ENCODE measurements around the gene TF. TPM values are rescaled to one million over a fixed set of nuclear protein-coding genes. Genes with fewer than 3 reads are reported as not detected.

Gene TF
- total RNA-seq, 1 donor from 2014 or later, result under 0.01 TPM

DNA sequence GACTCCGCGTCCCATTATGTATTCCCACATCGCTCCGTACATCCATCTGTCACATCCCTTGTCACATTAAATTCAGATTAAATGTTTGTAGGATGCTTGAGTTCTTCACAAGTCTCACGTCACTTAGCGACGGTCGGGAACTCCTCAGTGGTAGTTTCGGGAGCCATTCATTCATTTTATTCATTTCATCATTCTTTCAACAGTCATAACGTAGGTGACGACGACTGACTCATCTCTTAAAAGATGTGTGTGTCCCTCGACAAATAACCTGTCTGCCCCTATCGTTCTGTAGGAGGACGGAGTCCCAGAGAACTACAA, 59.1 kb downstream of the TF start:
- H3K4me3 ChIP-seq (ENCODE audit: low read depth, low read length), result peak overlapping the region; percentile 71
- no peak for DNase-seq (ENCODE audit: low read depth)
- TF ChIP-seq, protein P1, sequence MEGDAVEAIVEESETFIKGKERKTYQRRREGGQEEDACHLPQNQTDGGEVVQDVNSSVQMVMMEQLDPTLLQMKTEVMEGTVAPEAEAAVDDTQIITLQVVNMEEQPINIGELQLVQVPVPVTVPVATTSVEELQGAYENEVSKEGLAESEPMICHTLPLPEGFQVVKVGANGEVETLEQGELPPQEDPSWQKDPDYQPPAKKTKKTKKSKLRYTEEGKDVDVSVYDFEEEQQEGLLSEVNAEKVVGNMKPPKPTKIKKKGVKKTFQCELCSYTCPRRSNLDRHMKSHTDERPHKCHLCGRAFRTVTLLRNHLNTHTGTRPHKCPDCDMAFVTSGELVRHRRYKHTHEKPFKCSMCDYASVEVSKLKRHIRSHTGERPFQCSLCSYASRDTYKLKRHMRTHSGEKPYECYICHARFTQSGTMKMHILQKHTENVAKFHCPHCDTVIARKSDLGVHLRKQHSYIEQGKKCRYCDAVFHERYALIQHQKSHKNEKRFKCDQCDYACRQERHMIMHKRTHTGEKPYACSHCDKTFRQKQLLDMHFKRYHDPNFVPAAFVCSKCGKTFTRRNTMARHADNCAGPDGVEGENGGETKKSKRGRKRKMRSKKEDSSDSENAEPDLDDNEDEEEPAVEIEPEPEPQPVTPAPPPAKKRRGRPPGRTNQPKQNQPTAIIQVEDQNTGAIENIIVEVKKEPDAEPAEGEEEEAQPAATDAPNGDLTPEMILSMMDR (IDR thresholded peaks at IDR 0.05; ENCODE audit: insufficient read depth, low read length, poor library complexity, severe bottlenecking), result no peak
- no peaks in the 10 kb centered on the region for H3K36me3 ChIP-seq (ENCODE audit: control insufficient read depth, insufficient read depth, low read length)
- H3K27me3 ChIP-seq (ENCODE audit: control insufficient read depth, insufficient read depth, low read length), result no peaks in the 10 kb centered on the region

DNA sequence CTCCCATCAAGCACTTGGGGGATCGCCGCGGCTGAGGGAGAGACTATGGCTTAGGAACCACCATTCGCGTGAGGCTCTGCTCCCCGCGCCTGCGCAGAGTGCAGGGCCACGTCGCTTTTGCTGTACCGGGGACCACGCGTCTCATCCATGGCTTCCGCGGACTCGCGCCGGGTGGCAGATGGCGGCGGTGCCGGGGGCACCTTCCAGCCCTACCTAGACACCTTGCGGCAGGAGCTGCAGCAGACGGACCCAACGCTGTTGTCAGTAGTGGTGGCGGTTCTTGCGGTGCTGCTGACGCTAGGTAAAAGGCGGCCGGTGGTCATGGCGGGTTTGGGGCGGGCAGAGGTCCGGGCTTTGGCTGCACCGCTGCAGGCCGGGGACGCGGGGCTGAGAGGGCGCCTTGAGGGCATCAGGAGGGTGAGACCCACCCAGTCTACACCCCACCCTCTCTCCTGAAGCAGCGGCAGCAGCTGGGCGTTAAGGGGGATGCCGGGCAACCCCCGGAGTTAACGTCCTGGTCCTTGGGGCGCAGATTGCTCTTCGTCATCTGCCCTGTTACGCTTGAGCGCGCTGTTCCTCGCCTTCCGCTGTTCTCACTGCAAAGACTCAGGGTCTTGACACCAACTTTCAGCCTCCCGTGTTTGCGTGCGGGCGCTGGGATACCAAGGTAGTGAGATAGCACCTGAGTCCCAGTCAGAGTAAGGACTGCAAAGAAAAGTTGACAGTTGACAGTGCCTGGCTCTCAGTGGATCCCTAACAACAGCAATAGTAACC, 59.7 kb downstream of the TF start, which contains the start of gene SRPRB:
Gene SRPRB, plus strand, starts transcription at position 114 of the 774 bp plus-strand sequence. Its CDS starts 34 bp downstream, at position 148.
- Histone ChIP-seq H3K36me3 (ENCODE audit: control insufficient read depth, insufficient read depth, low read length) (no peaks in the 10 kb centered on the region), H3K27me3 (ENCODE audit: control insufficient read depth, insufficient read depth, low read length) (no peaks in the 10 kb centered on the region), H3K4me3 (ENCODE audit: low read depth, low read length) (peak within 1 kb of the TSS; percentile 71)
- DNase-seq (ENCODE audit: low read depth), result peak; percentile 79
- TF ChIP-seq, protein P1 (IDR thresholded peaks at IDR 0.05; ENCODE audit: insufficient read depth, low read length, poor library complexity, severe bottlenecking), result no peak

DNA sequence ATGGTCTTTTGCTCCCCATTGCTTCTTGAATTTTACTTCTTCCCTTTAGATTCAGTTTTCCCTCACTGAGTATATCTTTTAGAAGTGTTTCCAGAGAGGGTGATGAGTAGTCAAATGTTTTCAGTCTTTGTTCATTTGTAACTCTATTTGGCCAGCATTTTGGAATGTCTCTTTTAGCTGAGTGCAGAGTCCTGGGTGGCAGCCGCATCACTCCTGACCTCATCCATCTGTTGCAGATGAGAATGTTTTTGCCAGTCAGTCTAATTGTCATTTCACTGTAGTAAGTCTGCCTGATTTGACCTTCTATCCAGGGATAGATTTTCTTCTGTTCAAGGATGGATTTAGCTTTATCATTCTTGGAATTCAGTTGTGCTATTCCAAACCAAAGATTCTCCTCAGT, 66.7 kb downstream of the TF start:
- no peak overlapping the region for H3K4me3 ChIP-seq (ENCODE audit: low read depth, low read length)
- no peaks in the 10 kb centered on the region for H3K27me3 ChIP-seq (ENCODE audit: control insufficient read depth, insufficient read depth, low read length)
- DNase-seq (ENCODE audit: low read depth), result no peak
- no peaks in the 10 kb centered on the region for H3K36me3 ChIP-seq (ENCODE audit: control insufficient read depth, insufficient read depth, low read length)
- TF ChIP-seq, protein P1 (IDR thresholded peaks at IDR 0.05; ENCODE audit: insufficient read depth, low read length, poor library complexity, severe bottlenecking), result no peak

DNA sequence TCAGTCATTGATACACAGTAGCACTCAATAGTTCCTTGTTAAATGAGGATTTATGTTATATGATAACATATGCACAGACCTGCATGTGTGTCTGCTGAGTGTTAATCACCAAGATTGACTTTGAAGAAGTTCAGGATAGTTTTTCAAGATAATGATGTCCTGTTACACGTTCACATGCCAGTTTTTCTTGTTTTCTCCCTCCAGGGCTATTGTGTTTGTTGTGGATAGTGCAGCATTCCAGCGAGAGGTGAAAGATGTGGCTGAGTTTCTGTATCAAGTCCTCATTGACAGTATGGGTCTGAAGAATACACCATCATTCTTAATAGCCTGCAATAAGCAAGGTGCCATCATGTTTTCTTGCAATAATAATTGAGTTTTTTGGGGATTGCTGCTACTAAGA, 69.2 kb downstream of the TF start:
- H3K4me3 ChIP-seq (ENCODE audit: low read depth, low read length), result no peak overlapping the region
- no peak for DNase-seq (ENCODE audit: low read depth)
- TF ChIP-seq, protein P1 (IDR thresholded peaks at IDR 0.05; ENCODE audit: insufficient read depth, low read length, poor library complexity, severe bottlenecking), result no peak
- H3K27me3 ChIP-seq (ENCODE audit: control insufficient read depth, insufficient read depth, low read length), result no peaks in the 10 kb centered on the region
- no peaks in the 10 kb centered on the region for H3K36me3 ChIP-seq (ENCODE audit: control insufficient read depth, insufficient read depth, low read length)

DNA sequence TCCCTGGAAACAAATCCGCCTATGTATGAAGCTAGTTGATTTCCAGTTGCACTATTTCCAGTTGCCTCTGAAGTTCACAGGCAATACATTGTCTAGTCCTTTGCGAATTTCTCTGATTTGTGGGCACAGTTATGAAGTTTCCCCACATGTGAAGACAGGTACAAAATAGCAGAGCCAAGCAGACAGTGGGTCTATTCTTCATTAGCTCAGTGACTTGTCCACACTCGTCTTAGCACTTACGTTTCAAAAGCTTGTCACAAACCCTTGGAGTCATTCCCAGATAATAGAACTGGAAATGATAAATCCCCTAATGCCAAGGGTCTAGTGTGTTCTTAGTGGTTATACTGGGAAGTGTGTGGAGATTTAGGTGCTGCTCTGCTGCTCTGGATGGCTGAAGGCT, 73.9 kb downstream of the TF start:
- DNase-seq (ENCODE audit: low read depth), result no peak
- peaks cover 2% of the 10 kb centered on the region for H3K36me3 ChIP-seq (ENCODE audit: control insufficient read depth, insufficient read depth, low read length)
- TF ChIP-seq, protein P1 (IDR thresholded peaks at IDR 0.05; ENCODE audit: insufficient read depth, low read length, poor library complexity, severe bottlenecking), result no peak
- H3K27me3 ChIP-seq (ENCODE audit: control insufficient read depth, insufficient read depth, low read length), result no peaks in the 10 kb centered on the region
- no peak overlapping the region for H3K4me3 ChIP-seq (ENCODE audit: low read depth, low read length)
